Esophagus mucosa (tissue), 1 donor: ENCODE results near the gene SLC25A33. TPM values are rescaled to one million over a fixed set of nuclear protein-coding genes. Genes with fewer than 3 reads are reported as not detected.

ENCODE experiments used
- ATAC-seq: fragments of 200-7000 bp; cut with Tn5 transposase; one replicate; pipeline ENCODE4 v1.9.1; 2020
- total RNA-seq: library from RNA; stranded (reverse); gene quantifications from one replicate; pipeline ENCODE4 v1.2.4, GENCODE V29; 2023
- donor health status: DM: yes; HTN: yes; CAD: no.

Gene SLC25A33
- total RNA-seq, 1 donor from 2014 or later = 3.6 TPM

DNA sequence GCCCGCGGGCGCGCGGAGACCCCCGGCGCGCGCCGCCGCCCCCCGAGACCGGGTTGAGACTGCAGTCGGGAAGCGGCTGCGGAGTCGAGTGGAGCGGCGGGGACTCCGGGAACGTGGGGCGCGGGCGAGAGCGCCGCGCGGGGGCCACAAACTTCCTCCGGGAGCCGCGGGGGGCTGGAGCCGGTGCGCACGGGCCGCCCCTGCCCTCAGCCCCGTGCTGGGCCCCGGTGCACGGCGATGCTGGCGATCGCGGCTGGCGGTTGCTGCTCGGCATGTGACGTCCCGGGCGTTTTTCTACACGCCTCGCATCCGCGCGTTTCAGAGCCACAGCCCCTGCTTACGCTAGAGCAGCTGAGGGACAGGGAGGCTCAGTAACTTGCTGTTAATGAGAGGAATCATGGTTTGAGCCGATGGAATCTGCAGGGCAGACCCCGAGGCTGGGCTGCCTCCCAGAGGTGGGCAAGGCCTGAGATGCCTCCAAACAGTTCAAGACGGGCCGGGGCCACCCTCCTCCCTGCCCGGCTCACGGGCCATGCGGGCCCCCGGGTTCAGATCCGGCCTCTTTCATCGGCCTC, 50.0 kb downstream of the SLC25A33 start:
- no peak for ATAC-seq

DNA sequence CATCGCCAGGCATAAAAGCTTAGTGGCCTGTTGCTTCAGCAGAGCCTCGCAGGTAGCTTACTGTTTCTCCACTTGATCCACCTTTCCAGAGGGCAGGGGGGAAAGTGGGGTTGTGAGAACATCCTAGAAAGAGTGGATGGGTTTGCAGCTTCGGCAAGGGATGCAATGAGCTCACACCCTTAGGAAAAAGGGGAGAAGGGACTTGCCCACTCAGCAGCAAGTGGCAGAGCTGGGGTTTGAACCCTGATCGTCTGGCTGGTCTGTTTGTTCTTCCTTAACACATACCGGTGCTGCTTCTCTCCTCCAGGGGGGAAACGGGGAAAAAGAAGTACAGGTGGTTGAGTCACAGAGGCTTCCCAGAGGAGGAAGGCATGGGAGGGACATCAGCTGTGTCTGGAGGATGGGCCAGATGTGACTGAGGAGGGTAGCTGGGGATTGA, 50.5 kb downstream of the SLC25A33 start:
- ATAC-seq = no peak

DNA sequence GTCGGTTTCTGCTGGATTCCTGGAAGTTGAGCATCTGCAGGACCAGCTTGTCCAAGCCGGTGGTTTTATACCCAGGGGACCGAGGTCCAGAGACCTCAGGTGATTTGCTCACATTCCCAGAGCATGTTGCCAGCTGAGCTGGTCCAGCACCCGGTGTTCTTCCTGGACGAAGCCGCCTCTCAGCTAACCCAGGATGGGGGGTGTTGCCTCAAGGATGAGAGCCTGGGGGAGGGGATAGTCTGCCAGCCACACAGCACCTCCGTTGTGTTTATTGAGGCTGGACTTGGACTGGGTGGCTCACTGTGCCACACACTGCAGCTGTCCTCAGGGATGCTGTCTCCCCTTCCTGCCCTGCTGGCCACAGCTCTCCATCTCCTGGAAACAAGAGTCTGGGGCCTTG, 50.9 kb downstream of the SLC25A33 start:
- no peak for ATAC-seq

- no peak for ATAC-seq
Measured at GRCh38 chr1:9590945-9591668, 51.8 kb downstream of the SLC25A33 start.

DNA sequence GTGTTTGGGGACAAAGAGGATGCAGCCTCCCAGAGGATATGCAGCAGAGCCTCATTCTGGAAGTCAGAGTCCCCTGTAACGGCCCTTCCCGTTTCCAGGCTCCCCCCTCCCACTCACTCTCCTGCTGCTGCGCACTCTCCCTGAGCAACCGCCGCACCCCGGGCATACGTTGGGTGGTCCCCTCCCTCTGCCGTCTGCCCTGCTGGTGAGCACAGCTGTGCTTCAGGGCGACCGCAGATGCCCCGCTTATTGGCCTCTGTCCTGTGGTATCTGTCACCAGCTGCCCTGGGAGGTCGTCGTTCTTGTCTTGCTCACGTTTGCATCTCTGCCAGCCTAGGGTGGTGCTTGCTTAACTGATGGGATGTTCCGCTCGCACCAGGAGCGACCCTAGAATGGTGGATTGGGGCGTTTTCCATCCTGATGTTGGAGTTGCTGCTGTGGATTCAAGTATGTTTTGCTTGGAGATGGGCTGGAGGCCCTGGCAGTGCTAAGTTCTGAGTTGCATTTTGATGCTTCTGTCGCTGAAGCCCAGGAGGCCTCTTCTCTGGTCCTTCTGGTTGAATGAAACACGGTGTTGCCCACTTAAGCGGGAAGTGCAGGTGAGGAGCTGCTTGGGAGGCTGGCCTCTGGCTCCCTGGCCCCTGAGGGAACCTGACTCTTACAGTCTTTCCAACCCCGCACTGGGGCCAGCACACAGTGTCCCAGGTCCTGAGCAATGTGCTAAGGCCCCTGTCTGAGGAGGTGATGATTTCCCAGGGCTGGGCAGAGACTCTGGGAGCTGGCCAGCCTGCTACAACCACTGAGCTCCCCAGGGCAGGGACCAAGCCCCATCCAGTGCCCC, 52.6 kb downstream of the SLC25A33 start:
- ATAC-seq = no peak

GRCh38 chr1:9592510-9593075, 53.3 kb downstream of the SLC25A33 start:
- ATAC-seq = no peak

GRCh38 chr1:9593147-9593491, 53.9 kb downstream of the SLC25A33 start:
- no peak for ATAC-seq

- ATAC-seq = peak; percentile 78
Measured at GRCh38 chr1:9593492-9594465, 54.5 kb downstream of the SLC25A33 start.

GRCh38 chr1:9594471-9595155, 55.3 kb downstream of the SLC25A33 start:
- ATAC-seq = no peak

DNA sequence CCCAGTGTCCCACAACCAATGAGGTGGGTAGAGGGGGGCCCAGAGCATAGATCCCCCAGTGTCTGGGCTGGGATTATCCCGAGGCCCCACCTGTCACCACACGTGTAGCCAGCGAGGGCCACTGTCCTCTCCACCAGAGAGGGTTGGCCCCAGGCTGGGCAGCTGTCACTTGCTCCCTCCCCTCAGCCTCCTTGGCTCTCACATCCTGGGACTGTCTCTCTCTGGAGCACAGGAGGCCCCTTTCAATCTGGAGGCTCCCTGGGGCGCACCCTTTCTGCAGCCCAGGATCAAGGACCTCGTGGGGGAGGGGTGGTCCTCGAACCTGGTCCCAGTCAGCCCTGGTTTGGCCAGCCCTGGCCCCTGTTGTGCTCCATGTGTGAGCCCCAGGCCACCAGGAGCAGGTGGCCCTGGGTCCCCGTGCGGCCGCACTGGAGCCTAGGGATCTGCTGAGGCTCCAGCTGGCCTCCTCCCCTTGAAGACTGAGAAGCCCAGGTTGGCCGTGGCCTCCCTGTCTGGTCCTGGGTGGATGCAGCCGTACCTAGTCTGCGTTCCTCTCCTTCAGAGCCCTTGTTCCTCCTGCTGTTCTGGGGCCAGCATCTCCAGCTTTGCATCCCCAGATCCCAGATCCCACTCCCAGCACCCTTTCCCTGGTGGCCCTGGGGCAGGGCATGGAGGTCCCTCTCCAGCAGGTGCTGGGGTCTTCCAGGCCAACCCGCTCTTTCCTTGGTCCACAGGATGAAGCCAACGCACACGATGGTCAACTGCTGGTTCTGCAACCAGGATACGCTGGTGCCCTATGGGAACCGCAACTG, 56.1 kb downstream of the SLC25A33 start:
- ATAC-seq = no peak

DNA sequence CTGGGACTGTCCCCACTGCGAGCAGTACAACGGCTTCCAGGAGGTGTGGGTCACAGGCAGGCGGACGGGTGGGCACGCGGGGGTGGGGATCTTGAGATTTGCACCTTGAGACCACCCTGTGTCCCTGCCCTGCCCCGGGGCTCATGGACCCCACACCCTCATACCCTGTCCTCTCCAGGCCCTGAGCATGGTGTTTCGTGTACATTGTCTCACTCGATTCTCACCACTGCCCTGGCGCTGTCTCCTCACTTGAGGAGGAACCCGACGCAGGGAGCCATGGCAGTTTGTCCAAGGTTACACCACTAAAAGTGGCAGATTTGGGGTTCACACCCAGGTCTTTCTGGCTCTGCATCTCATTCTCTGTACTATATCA, 56.7 kb downstream of the SLC25A33 start:
- ATAC-seq = no peak

DNA sequence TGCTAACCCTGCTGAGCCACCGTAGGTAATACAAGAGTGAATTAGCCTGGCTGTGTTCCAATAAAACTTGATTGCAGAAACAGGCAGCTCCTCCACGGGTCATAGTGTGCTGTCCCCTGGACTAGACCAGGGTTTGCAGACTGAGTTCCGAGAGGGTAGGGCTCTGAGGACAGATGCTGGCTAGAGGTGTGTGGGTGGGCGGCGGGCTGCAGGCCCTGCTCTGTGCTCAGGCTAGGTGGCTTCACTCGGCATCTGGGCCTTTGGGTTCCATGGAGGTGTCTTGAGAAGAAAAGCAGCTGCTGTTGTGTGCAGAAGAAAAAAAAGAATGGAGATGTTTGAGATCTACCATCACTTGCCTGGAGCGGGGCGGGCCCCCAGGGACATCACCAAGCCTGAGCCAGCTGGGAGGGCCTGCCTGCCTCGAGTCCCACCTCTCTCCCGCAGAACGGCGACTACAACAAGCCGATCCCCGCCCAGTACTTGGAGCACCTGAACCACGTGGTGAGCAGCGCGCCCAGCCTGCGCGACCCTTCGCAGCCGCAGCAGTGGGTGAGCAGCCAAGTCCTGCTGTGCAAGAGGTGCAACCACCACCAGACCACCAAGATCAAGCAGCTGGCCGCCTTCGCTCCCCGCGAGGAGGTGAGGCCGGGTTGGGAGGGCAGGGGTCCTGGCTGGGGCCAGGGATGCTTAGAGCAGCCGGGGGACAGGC, 57.3 kb downstream of the SLC25A33 start:
- ATAC-seq = no peak

GRCh38 chr1:9597361-9598315, 58.4 kb downstream of the SLC25A33 start:
- ATAC-seq = no peak

GRCh38 chr1:9598316-9598700, 59.0 kb downstream of the SLC25A33 start:
- no peak for ATAC-seq

- no peak for ATAC-seq
Measured at GRCh38 chr1:9599741-9600140, 60.5 kb downstream of the SLC25A33 start.

DNA sequence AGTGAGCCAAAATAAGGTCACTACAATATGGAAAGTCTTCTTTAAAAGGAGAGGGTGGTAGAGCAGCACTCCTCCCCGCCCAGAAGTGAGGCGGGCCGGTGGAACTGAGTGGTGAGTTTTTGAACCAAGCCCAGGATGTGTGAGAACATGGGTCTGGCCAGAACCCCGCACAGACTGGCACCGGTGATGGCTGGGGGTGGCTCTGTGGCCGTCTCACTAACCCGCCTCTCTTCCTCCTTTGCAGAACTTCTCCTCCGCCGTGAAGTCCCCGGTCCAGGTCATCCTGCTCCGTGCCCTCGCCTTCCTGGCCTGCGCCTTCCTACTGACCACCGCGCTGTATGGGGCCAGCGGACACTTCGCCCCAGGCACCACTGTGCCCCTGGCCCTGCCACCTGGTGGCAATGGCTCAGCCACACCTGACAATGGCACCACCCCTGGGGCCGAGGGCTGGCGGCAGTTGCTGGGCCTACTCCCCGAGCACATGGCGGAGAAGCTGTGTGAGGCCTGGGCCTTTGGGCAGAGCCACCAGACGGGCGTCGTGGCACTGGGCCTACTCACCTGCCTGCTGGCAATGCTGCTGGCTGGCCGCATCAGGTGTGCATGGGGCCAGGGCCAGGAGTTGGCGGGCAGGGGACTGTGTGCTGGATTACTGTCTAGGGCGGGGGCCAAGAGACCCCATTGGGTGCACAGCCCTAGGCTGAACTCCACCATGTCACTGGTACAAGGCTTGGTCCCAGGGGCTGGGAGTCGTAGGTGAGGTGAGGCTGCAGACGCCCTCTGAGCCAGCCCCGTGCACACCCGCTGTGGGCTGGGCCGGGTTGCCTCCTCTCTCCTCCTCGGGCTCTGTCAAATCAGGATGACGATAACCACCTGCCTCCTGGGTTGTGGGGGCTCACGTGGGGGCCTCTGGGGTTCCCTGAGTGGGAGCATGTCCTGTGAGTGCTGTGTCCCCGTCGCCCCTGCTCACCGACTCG, 61.9 kb downstream of the SLC25A33 start:
- ATAC-seq = peak; percentile 16
